Breast epithelium (tissue), 3 donors: ENCODE results near the gene UCK2.

Experiments used
- POLR2A ChIP-seq: fragments of 450-650 bp; IDR thresholded peaks from one replicate; pipeline ENCODE4 v1.6.1; 2016; ENCODE audit warnings: antibody characterized with exemption, mild to moderate bottlenecking, moderate library complexity
- POLR2AphosphoS5 ChIP-seq, 3 donors: sonication (generic); formaldehyde crosslinking; IDR thresholded peaks; one replicate each; pipeline ENCODE4 v1.6.1; 2017; ENCODE audit warnings: antibody characterized with exemption in 3 of 3
- TF ChIP-seq, protein P1 (sequence below), 3 donors: fragments of 450-650 bp; IDR thresholded peaks; one replicate each; pipeline ENCODE4 v1.5.1; 2016 to 2017; ENCODE audit warnings: antibody characterized with exemption in 3 of 3, mild to moderate bottlenecking in 3 of 3, moderate library complexity in 3 of 3

DNA sequence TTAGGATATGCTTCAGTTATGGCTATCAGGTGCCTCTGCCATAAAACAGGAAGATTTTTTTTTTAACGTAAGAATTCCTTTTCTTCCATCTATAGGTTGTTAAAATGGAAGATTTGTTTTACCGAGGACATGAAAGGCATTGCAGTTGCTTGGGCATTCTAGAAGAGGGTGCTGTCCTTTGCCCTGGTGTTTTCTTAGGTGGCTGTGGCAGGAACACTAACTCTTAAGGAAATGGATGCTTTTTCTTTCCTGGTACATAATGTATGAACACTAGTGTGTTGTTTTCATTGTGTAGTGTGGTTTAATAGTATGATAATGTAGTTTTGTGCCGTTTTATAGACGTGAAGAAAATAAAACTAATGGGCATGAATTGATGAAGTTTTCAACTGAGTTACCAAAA is 47.2 kb downstream of the UCK2 start:
- TF ChIP-seq, protein P1, sequence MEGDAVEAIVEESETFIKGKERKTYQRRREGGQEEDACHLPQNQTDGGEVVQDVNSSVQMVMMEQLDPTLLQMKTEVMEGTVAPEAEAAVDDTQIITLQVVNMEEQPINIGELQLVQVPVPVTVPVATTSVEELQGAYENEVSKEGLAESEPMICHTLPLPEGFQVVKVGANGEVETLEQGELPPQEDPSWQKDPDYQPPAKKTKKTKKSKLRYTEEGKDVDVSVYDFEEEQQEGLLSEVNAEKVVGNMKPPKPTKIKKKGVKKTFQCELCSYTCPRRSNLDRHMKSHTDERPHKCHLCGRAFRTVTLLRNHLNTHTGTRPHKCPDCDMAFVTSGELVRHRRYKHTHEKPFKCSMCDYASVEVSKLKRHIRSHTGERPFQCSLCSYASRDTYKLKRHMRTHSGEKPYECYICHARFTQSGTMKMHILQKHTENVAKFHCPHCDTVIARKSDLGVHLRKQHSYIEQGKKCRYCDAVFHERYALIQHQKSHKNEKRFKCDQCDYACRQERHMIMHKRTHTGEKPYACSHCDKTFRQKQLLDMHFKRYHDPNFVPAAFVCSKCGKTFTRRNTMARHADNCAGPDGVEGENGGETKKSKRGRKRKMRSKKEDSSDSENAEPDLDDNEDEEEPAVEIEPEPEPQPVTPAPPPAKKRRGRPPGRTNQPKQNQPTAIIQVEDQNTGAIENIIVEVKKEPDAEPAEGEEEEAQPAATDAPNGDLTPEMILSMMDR (IDR thresholded peaks at IDR 0.05) = no peak
- TF ChIP-seq POLR2A (no peak), POLR2AphosphoS5 (IDR thresholded peaks at IDR 0.05) (no peak)
